ENCODE measurements around the gene C1QTNF1.

The C1QTNF1 gene

GRCh38 chr17:79023886-79024771 is at the start of gene C1QTNF1:
TSS of gene C1QTNF1 (plus strand) at chr17:79024169. CDS start at chr17:79043969, 19,800 bp downstream.
- peak; percentile 17 to 26 for DNase-seq (ENCODE audit: low read depth in 2 of 2)

- DNase-seq (ENCODE audit: low read depth in 2 of 2): no peak
Observed at GRCh38 chr17:78974635-78975591, 49.1 kb upstream of the C1QTNF1 start.

- no peak for DNase-seq (ENCODE audit: low read depth in 2 of 2)
Observed at GRCh38 chr17:78976907-78977680, 46.9 kb upstream of the C1QTNF1 start.

- no peak for DNase-seq (ENCODE audit: low read depth in 2 of 2)
Observed at GRCh38 chr17:78977681-78977943, 46.4 kb upstream of the C1QTNF1 start.

GRCh38 chr17:78977997-78978973 is 45.7 kb upstream of the C1QTNF1 start:
- no peak for DNase-seq (ENCODE audit: low read depth in 2 of 2)

- DNase-seq (ENCODE audit: low read depth in 2 of 2): peak in 1 of 2 donors; percentile 8
Observed at GRCh38 chr17:78979780-78980623, 44.0 kb upstream of the C1QTNF1 start, which contains the start of gene LGALS3BP. TSS of gene LGALS3BP (minus strand) at chr17:78979923. CDS start at chr17:78977191, 2,732 bp downstream.

- DNase-seq (ENCODE audit: low read depth in 2 of 2): no peak
Observed at GRCh38 chr17:78980624-78980972, 43.4 kb upstream of the C1QTNF1 start.

- no peak for DNase-seq (ENCODE audit: low read depth in 2 of 2)
Observed at GRCh38 chr17:78981010-78981888, 42.7 kb upstream of the C1QTNF1 start.

- no peak for DNase-seq (ENCODE audit: low read depth in 2 of 2)
Observed at GRCh38 chr17:78985395-78985794, 38.6 kb upstream of the C1QTNF1 start.

GRCh38 chr17:78986048-78986648 is 37.8 kb upstream of the C1QTNF1 start:
- DNase-seq (ENCODE audit: low read depth in 2 of 2): no peak

GRCh38 chr17:78986649-78987328 is 37.2 kb upstream of the C1QTNF1 start:
- no peak for DNase-seq (ENCODE audit: low read depth in 2 of 2)

- no peak for DNase-seq (ENCODE audit: low read depth in 2 of 2)
Observed at GRCh38 chr17:78988152-78988551, 35.8 kb upstream of the C1QTNF1 start.

GRCh38 chr17:78990349-78991016 is 33.5 kb upstream of the C1QTNF1 start:
- DNase-seq (ENCODE audit: low read depth in 2 of 2): no peak

- DNase-seq (ENCODE audit: low read depth in 2 of 2): no peak
Observed at GRCh38 chr17:78991017-78991738, 32.8 kb upstream of the C1QTNF1 start.

- no peak for DNase-seq (ENCODE audit: low read depth in 2 of 2)
Observed at GRCh38 chr17:78991906-78992532, 31.9 kb upstream of the C1QTNF1 start.

Data from stimulated activated CD4-positive, alpha-beta T cell treated with anti-CD3 and anti-CD28 coated beads, Interleukin-4, amount 100 ng/mL, for 48 hours (primary cell).